GM13976 (cell line): ENCODE data around the gene TMEM150B.

Experiments
- DNase-seq: peaks from one replicate; pipeline ENCODE4 v3.0.0; 2012; ENCODE audit warnings: low spot score
- CTCF ChIP-seq: IDR thresholded peaks from 2 replicates; pipeline ENCODE4 v1.5.1; 2012; ENCODE audit warnings: borderline replicate concordance, mild to moderate bottlenecking; ENCODE audit not compliant: insufficient read depth; ENCODE audit errors: extremely low read depth, missing control alignments, control extremely low read depth
- in situ Hi-C: fragments of 300-500 bp; cut with MboI; formaldehyde crosslinking; loops from one replicate; pipeline ENCODE4 v1.12.0; 2022; ENCODE audit warnings: low sequenced_read_pairs, mixed read lengths, inconsistent platforms; ENCODE audit not compliant: unreplicated experiment

TMEM150B gene

GRCh38 chr19:55369653-55370304 lies 44.6 kb upstream of the TMEM150B start:
- TF ChIP-seq CTCF = no peak
- in situ Hi-C loops = no loop called here
- DNase-seq = peak; percentile 71

- DNase-seq = peak; percentile 65
- in situ Hi-C loops = no loop called here
Measured at GRCh38 chr19:55368701-55369563, 43.8 kb upstream of the TMEM150B start.

GRCh38 chr19:55368106-55368505 lies 43.0 kb upstream of the TMEM150B start:
- in situ Hi-C loops = no loop called here
- no peak for DNase-seq
- no peak for TF ChIP-seq CTCF

More at GRCh38 chr19:55368701-55369563, 43.8 kb upstream of the TMEM150B start:
- TF ChIP-seq CTCF = no peak

GRCh38 chr19:55366790-55367189 lies 41.6 kb upstream of the TMEM150B start:
- in situ Hi-C loops = no loop called here
- DNase-seq = no peak
- TF ChIP-seq CTCF = no peak

- in situ Hi-C loops = no loop called here
- no peak for DNase-seq
- TF ChIP-seq CTCF = no peak
Measured at GRCh38 chr19:55365964-55366363, 40.8 kb upstream of the TMEM150B start.

GRCh38 chr19:55365245-55365644 lies 40.1 kb upstream of the TMEM150B start:
- TF ChIP-seq CTCF = no peak
- no peak for DNase-seq
- in situ Hi-C loops = no loop called here
